Activated naive CD8-positive, alpha-beta T cell treated with anti-CD3 and anti-CD28 coated beads, Interleukin-2, amount 10 ng/mL, durations not matched to agents 7 days and 5 days (primary cell): Measurements from ENCODE around the gene MAP2K2. TPM values are rescaled to one million over a fixed set of nuclear protein-coding genes. Genes with fewer than 3 reads are reported as not detected.

Experiments
- ATAC-seq: fragments of 150-1000 bp; cut with Tn5 transposase; one replicate; pipeline ENCODE4 v1.10.0; 2021; ENCODE audit warnings: low read depth, moderate library complexity
- POLR2A ChIA-PET: fragments of 350-600 bp; sonication (Branson Sonifier 250); formaldehyde crosslinking; loops from one replicate; lab custom pipeline; 2021; ENCODE audit warnings: antibody characterized with exemption; lab: Charles Lee
- DNase-seq: peaks from one replicate; pipeline ENCODE4 v3.0.0; 2021
- H3K27ac Mint-ChIP-seq: one replicate; pipeline ENCODE4 v1.8.0; 2022; ENCODE audit warnings: mild to moderate bottlenecking, mixed read lengths
- H3K27me3 Mint-ChIP-seq: one replicate; pipeline ENCODE4 v1.8.0; 2022; ENCODE audit warnings: mild to moderate bottlenecking, moderate library complexity, mixed read lengths
- H3K36me3 Mint-ChIP-seq: one replicate; pipeline ENCODE4 v1.8.0; 2021; ENCODE audit warnings: mild to moderate bottlenecking, mixed read lengths
- H3K4me1 Mint-ChIP-seq: one replicate; pipeline ENCODE4 v1.8.0; 2021; ENCODE audit warnings: mixed read lengths
- H3K4me3 Mint-ChIP-seq: one replicate; pipeline ENCODE4 v1.8.0; 2022; ENCODE audit warnings: mild to moderate bottlenecking, moderate library complexity, mixed read lengths
- H3K9me3 Mint-ChIP-seq: one replicate; pipeline ENCODE4 v1.8.0; 2021; ENCODE audit warnings: mixed read lengths
- total RNA-seq, 2 experiments: library from RNA; stranded (reverse); gene quantifications; one replicate each; pipeline ENCODE4 v1.2.3, GENCODE V29; 2021

Gene MAP2K2
- total RNA-seq, 2 experiments from 2014 or later = 210 to 211 TPM

- Mint-ChIP-seq H3K27ac (no peak overlapping the region), H3K4me1 (peaks cover 14% of the 10 kb centered on the region), H3K4me3 (no peak overlapping the region), H3K9me3 (no peaks in the 10 kb centered on the region), H3K27me3 (no peaks in the 10 kb centered on the region), H3K36me3 (peaks cover 20% of the 10 kb centered on the region)
- ATAC-seq (no peak), DNase-seq (no peak)
- POLR2A ChIA-PET = no interaction called here
Observed at GRCh38 chr19:4057931-4058692, 65.8 kb downstream of the MAP2K2 start.

GRCh38 chr19:4055209-4055552 lies 68.7 kb downstream of the MAP2K2 start:
- Mint-ChIP-seq H3K27ac (no peak overlapping the region), H3K9me3 (no peaks in the 10 kb centered on the region), H3K4me3 (no peak overlapping the region), H3K36me3 (peaks cover 36% of the 10 kb centered on the region), H3K27me3 (no peaks in the 10 kb centered on the region), H3K4me1 (peaks cover 24% of the 10 kb centered on the region)
- ATAC-seq = no peak
- POLR2A ChIA-PET = no interaction called here
- DNase-seq = no peak

- no peaks in the 10 kb centered on the region for H3K27me3 Mint-ChIP-seq
- ATAC-seq = no peak
- DNase-seq = no peak
- H3K4me1 Mint-ChIP-seq = peaks cover 26% of the 10 kb centered on the region
- no peak overlapping the region for H3K4me3 Mint-ChIP-seq
- POLR2A ChIA-PET = no interaction called here
- H3K9me3 Mint-ChIP-seq = no peaks in the 10 kb centered on the region
- H3K36me3 Mint-ChIP-seq = peaks cover 38% of the 10 kb centered on the region
- no peak overlapping the region for H3K27ac Mint-ChIP-seq
Observed at GRCh38 chr19:4054441-4055208, 69.3 kb downstream of the MAP2K2 start.

GRCh38 chr19:4053423-4054324 lies 70.2 kb downstream of the MAP2K2 start:
- Mint-ChIP-seq H3K4me1 (peaks cover 27% of the 10 kb centered on the region), H3K27ac (no peak overlapping the region), H3K36me3 (peaks cover 39% of the 10 kb centered on the region), H3K9me3 (no peaks in the 10 kb centered on the region), H3K4me3 (no peak overlapping the region), H3K27me3 (no peaks in the 10 kb centered on the region)
- DNase-seq (no peak), ATAC-seq (no peak)
- POLR2A ChIA-PET = no interaction called here

- no peak for ATAC-seq
- no peak overlapping the region for H3K27ac Mint-ChIP-seq
- peaks cover 39% of the 10 kb centered on the region for H3K36me3 Mint-ChIP-seq
- no peaks in the 10 kb centered on the region for H3K27me3 Mint-ChIP-seq
- POLR2A ChIA-PET = no interaction called here
- H3K4me1 Mint-ChIP-seq = peaks cover 27% of the 10 kb centered on the region
- H3K9me3 Mint-ChIP-seq = no peaks in the 10 kb centered on the region
- no peak for DNase-seq
- no peak overlapping the region for H3K4me3 Mint-ChIP-seq
Observed at GRCh38 chr19:4052993-4053422, 70.9 kb downstream of the MAP2K2 start.

- Mint-ChIP-seq H3K9me3 (no peaks in the 10 kb centered on the region), H3K36me3 (peaks cover 35% of the 10 kb centered on the region), H3K4me3 (no peak overlapping the region), H3K4me1 (peaks cover 24% of the 10 kb centered on the region), H3K27ac (no peak overlapping the region), H3K27me3 (no peaks in the 10 kb centered on the region)
- POLR2A ChIA-PET = interaction anchor here (0.8 kb wide), 1 partner anchor 37 kb away, joined by 4 read pairs; no protein-coding TSS in a partner anchor
- no peak for ATAC-seq
- DNase-seq = no peak
Observed at GRCh38 chr19:4052114-4052992, 71.6 kb downstream of the MAP2K2 start.

GRCh38 chr19:4051175-4052101 lies 72.5 kb downstream of the MAP2K2 start:
- H3K27me3 Mint-ChIP-seq = no peaks in the 10 kb centered on the region
- H3K36me3 Mint-ChIP-seq = peaks cover 31% of the 10 kb centered on the region
- DNase-seq (no peak), ATAC-seq (no peak)
- H3K4me3 Mint-ChIP-seq = no peak overlapping the region
- no peaks in the 10 kb centered on the region for H3K9me3 Mint-ChIP-seq
- H3K4me1 Mint-ChIP-seq = peaks cover 23% of the 10 kb centered on the region
- H3K27ac Mint-ChIP-seq = no peak overlapping the region
- POLR2A ChIA-PET = interaction anchor here (0.8 kb wide), 1 partner anchor 38 kb away, joined by 4 read pairs; no protein-coding TSS in a partner anchor

- peaks cover 29% of the 10 kb centered on the region for H3K36me3 Mint-ChIP-seq
- no peaks in the 10 kb centered on the region for H3K9me3 Mint-ChIP-seq
- no peak for DNase-seq
- POLR2A ChIA-PET = no interaction called here
- H3K27ac Mint-ChIP-seq = peak overlapping the region; percentile 18
- H3K27me3 Mint-ChIP-seq = no peaks in the 10 kb centered on the region
- H3K4me1 Mint-ChIP-seq = peaks cover 22% of the 10 kb centered on the region
- no peak for ATAC-seq
- no peak overlapping the region for H3K4me3 Mint-ChIP-seq
Observed at GRCh38 chr19:4049432-4049831, 74.5 kb downstream of the MAP2K2 start.

GRCh38 chr19:4046946-4047683 lies 76.8 kb downstream of the MAP2K2 start:
- Mint-ChIP-seq H3K27me3 (no peaks in the 10 kb centered on the region), H3K4me1 (peaks cover 12% of the 10 kb centered on the region), H3K4me3 (no peak overlapping the region), H3K9me3 (no peaks in the 10 kb centered on the region), H3K27ac (no peak overlapping the region), H3K36me3 (peaks cover 20% of the 10 kb centered on the region)
- DNase-seq (no peak), ATAC-seq (no peak)
- POLR2A ChIA-PET = no interaction called here

- ATAC-seq (no peak), DNase-seq (no peak)
- H3K27me3 Mint-ChIP-seq = no peaks in the 10 kb centered on the region
- peaks cover 16% of the 10 kb centered on the region for H3K36me3 Mint-ChIP-seq
- peak overlapping the region; percentile 45 for H3K27ac Mint-ChIP-seq
- POLR2A ChIA-PET = no interaction called here
- peaks cover 11% of the 10 kb centered on the region for H3K4me1 Mint-ChIP-seq
- no peak overlapping the region for H3K4me3 Mint-ChIP-seq
- H3K9me3 Mint-ChIP-seq = no peaks in the 10 kb centered on the region
Observed at GRCh38 chr19:4046362-4046691, 77.6 kb downstream of the MAP2K2 start.

- H3K4me1 Mint-ChIP-seq = peaks cover 8% of the 10 kb centered on the region
- POLR2A ChIA-PET = interaction anchor here (0.5 to 0.6 kb wide), 2 partner anchors 38 to 43 kb away, joined by 5 to 8 read pairs; partner anchors contain the start of gene PIAS4
- no peak for ATAC-seq
Observed at GRCh38 chr19:4045597-4046361, 78.1 kb downstream of the MAP2K2 start.

More at GRCh38 chr19:4045597-4046361, 78.1 kb downstream of the MAP2K2 start:
- Mint-ChIP-seq H3K4me3 (no peak overlapping the region), H3K27ac (no peak overlapping the region), H3K36me3 (peaks cover 12% of the 10 kb centered on the region), H3K9me3 (no peaks in the 10 kb centered on the region), H3K27me3 (no peaks in the 10 kb centered on the region)
- DNase-seq = no peak
